Measurements from ENCODE around the gene OR52E5. TPM values are rescaled to one million over a fixed set of nuclear protein-coding genes. Genes with fewer than 3 reads are reported as not detected.

The OR52E5 gene
- total RNA-seq, 4 donors from 2014 or later: not detected

- TF ChIP-seq, protein P1, sequence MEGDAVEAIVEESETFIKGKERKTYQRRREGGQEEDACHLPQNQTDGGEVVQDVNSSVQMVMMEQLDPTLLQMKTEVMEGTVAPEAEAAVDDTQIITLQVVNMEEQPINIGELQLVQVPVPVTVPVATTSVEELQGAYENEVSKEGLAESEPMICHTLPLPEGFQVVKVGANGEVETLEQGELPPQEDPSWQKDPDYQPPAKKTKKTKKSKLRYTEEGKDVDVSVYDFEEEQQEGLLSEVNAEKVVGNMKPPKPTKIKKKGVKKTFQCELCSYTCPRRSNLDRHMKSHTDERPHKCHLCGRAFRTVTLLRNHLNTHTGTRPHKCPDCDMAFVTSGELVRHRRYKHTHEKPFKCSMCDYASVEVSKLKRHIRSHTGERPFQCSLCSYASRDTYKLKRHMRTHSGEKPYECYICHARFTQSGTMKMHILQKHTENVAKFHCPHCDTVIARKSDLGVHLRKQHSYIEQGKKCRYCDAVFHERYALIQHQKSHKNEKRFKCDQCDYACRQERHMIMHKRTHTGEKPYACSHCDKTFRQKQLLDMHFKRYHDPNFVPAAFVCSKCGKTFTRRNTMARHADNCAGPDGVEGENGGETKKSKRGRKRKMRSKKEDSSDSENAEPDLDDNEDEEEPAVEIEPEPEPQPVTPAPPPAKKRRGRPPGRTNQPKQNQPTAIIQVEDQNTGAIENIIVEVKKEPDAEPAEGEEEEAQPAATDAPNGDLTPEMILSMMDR (IDR thresholded peaks at IDR 0.05): no peak
- no peak for TF ChIP-seq POLR2A (IDR thresholded peaks at IDR 0.05)
- no peaks in the 10 kb centered on the region for H3K36me3 ChIP-seq
- no peak overlapping the region for H3K27ac ChIP-seq
- H3K4me3 ChIP-seq (replicated peaks in 1 of 3): no peak overlapping the region
- H3K9me3 ChIP-seq: no peaks in the 10 kb centered on the region
- H3K4me1 ChIP-seq: no peaks in the 10 kb centered on the region
- 89 to 92% methylated on average over 12 to 18 of the region's 19 CpGs for WGBS, 2 donors
- intact Hi-C loops (cut with DNase I): no loop called here
- no peak for DNase-seq
- no peaks in the 10 kb centered on the region for H3K27me3 ChIP-seq
These were observed 37.6 kb downstream of the OR52E5 start for GRCh38 chr11:5930614-5931013.

GRCh38 chr11:5931061-5931460, 38.1 kb downstream of the OR52E5 start:
- TF ChIP-seq, protein P1 (IDR thresholded peaks at IDR 0.05): no peak
- no peak for TF ChIP-seq POLR2A (IDR thresholded peaks at IDR 0.05)
- WGBS, 2 donors: 94 to 95% methylated on average over 8 of the region's 8 CpGs
- intact Hi-C loops (cut with DNase I): no loop called here

GRCh38 chr11:5932671-5933070, 39.7 kb downstream of the OR52E5 start:
- TF ChIP-seq, protein P1 (IDR thresholded peaks at IDR 0.05): no peak
- no peak for TF ChIP-seq POLR2A (IDR thresholded peaks at IDR 0.05)
- 95% methylated on average over 11 of the region's 11 CpGs for WGBS, 2 donors
- H3K4me3 ChIP-seq (replicated peaks in 1 of 3): no peak overlapping the region
- DNase-seq: no peak
- intact Hi-C loops (cut with DNase I): no loop called here
- no peaks in the 10 kb centered on the region for H3K36me3 ChIP-seq
- no peaks in the 10 kb centered on the region for H3K27me3 ChIP-seq
- no peaks in the 10 kb centered on the region for H3K4me1 ChIP-seq
- no peak overlapping the region for H3K27ac ChIP-seq
- H3K9me3 ChIP-seq: no peaks in the 10 kb centered on the region

More at GRCh38 chr11:5931061-5931460, 38.1 kb downstream of the OR52E5 start:
- Histone ChIP-seq H3K9me3 (no peaks in the 10 kb centered on the region), H3K4me3 (replicated peaks in 1 of 3) (no peak overlapping the region), H3K27me3 (no peaks in the 10 kb centered on the region), H3K4me1 (no peaks in the 10 kb centered on the region), H3K27ac (no peak overlapping the region), H3K36me3 (no peaks in the 10 kb centered on the region)
- no peak for DNase-seq

GRCh38 chr11:5933116-5933515, 40.1 kb downstream of the OR52E5 start:
- TF ChIP-seq POLR2A (IDR thresholded peaks at IDR 0.05): no peak
- TF ChIP-seq, protein P1 (IDR thresholded peaks at IDR 0.05): no peak
- no peak overlapping the region for H3K27ac ChIP-seq
- intact Hi-C loops (cut with DNase I): no loop called here
- no peaks in the 10 kb centered on the region for H3K9me3 ChIP-seq
- no peaks in the 10 kb centered on the region for H3K4me1 ChIP-seq
- 91 to 95% methylated on average over 10 of the region's 10 CpGs for WGBS, 2 donors
- DNase-seq: no peak
- no peak overlapping the region for H3K4me3 ChIP-seq (replicated peaks in 1 of 3)
- H3K36me3 ChIP-seq: no peaks in the 10 kb centered on the region
- no peaks in the 10 kb centered on the region for H3K27me3 ChIP-seq

- Histone ChIP-seq H3K27me3 (no peaks in the 10 kb centered on the region), H3K27ac (no peak overlapping the region), H3K4me3 (replicated peaks in 1 of 3) (no peak overlapping the region), H3K9me3 (no peaks in the 10 kb centered on the region), H3K4me1 (no peaks in the 10 kb centered on the region), H3K36me3 (no peaks in the 10 kb centered on the region)
- intact Hi-C loops (cut with DNase I): no loop called here
- 89 to 95% methylated on average over 39 of the region's 39 CpGs for WGBS, 2 donors
- TF ChIP-seq POLR2A (IDR thresholded peaks at IDR 0.05): no peak
- TF ChIP-seq, protein P1 (IDR thresholded peaks at IDR 0.05): no peak
- DNase-seq: no peak
These were observed 45.0 kb downstream of the OR52E5 start for GRCh38 chr11:5937868-5938602.
